Measurements from ENCODE around the gene URGCP. TPM values are rescaled to one million over a fixed set of nuclear protein-coding genes. Genes with fewer than 3 reads are reported as not detected.

The URGCP gene
- total and polyA plus RNA-seq, 2 experiments from 2014 or later: 7.2 to 13.2 TPM

DNA sequence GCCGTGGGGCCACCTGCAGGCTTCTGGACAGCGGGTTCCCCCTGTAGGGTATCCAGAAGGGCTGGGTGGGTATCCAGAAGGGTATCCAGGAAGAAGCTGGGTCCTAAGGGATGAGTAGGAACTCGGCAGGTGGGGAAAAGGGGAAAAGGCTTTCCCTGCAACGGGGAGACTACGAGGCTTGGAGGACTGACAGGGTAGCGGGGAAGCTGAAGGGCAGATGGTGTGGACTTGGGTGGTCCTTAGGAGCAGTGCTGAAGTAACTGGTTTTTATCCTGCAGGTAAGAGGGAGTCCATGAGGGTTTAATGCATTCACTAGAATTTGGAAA is 20.4 kb upstream of the URGCP start (continued):
- no peak for TF ChIP-seq NANOG (IDR thresholded peaks at IDR 0.05; ENCODE audit: borderline replicate concordance)
- TF ChIP-seq, protein P1, sequence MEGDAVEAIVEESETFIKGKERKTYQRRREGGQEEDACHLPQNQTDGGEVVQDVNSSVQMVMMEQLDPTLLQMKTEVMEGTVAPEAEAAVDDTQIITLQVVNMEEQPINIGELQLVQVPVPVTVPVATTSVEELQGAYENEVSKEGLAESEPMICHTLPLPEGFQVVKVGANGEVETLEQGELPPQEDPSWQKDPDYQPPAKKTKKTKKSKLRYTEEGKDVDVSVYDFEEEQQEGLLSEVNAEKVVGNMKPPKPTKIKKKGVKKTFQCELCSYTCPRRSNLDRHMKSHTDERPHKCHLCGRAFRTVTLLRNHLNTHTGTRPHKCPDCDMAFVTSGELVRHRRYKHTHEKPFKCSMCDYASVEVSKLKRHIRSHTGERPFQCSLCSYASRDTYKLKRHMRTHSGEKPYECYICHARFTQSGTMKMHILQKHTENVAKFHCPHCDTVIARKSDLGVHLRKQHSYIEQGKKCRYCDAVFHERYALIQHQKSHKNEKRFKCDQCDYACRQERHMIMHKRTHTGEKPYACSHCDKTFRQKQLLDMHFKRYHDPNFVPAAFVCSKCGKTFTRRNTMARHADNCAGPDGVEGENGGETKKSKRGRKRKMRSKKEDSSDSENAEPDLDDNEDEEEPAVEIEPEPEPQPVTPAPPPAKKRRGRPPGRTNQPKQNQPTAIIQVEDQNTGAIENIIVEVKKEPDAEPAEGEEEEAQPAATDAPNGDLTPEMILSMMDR (conservative IDR thresholded peaks at IDR 0.05; ENCODE audit: low read depth in 2 of 2): no peak

DNA sequence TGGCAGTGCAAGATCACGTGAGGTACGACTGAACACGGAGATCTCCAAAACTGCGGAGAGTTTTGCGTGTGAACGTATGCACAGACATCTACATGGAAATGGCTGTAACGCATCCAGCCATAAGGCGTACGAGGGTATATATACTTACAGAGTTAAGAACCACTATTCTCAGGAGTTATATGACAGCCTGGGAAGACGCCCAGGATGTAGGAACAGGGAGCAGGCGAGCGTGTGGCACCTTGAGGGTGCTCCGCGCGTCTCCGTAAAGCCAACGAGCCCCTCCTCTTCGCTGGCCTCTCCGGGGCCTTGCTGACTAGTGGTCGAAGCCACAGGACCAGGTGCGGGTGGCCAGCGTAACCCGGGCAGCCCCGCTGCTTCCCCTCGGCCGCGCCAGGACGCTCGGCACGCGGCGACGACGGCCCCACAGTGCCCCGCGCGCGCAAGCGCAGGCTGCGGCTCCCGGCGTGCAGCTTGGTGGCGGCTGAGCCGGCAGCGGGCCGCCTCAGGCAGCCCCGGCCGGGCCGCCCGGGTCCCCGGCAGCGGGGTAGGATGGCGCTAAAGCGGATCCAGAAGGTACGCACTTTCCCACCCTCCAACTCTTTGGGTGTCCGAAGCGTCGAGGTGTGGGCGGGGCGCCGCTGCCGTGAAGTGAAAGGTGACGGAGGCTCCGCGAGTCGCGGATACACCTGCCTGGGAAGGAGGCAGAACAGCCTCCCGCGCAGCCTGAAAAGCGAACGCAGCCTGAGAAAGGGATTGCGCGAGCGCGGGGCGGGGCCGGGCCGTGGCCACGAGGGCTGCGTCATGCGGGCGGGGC is 19.8 kb upstream of the URGCP start, which contains the start of gene UBE2D4:
TSS of gene UBE2D4 (plus strand) at position 453 of the 814 bp plus-strand sequence. CDS start at position 550, 97 bp downstream.
- H3K9me2 ChIP-seq (ENCODE audit: insufficient read depth): no peaks in the 10 kb centered on the region; the same call in 1 of the 2 replicates
- peak; percentile 82 for DNase-seq (ENCODE audit: low spot score)
- peak within 1 kb of the TSS; percentile 84 for H3K4me2 ChIP-seq
- H3F3A ChIP-seq (replicated peaks; ENCODE audit: low read depth): no peaks in the 10 kb centered on the region; the same call in 1 of the 2 replicates
- Mint-ChIP-seq H3K27ac (no peak within 1 kb of the TSS), H3K36me3 (ENCODE audit: low read depth) (no peaks in the 10 kb centered on the region; the same call in 2 of the 3 replicates), H3K4me3 (peak within 1 kb of the TSS; percentile 75), H3K27me3 (ENCODE audit: insufficient read depth, low read depth, poor library complexity) (peaks cover 16% of the 10 kb centered on the region), H3K4me1 (peaks cover 3% of the 10 kb centered on the region; the same call in 2 of the 3 replicates), H3K9me3 (no peaks in the 10 kb centered on the region; the same call in 2 of the 3 replicates)
- TF ChIP-seq, protein P1 (conservative IDR thresholded peaks at IDR 0.05; ENCODE audit: low read depth in 2 of 2): no peak
- TF ChIP-seq ZNF331 (CRISPR knock-in tag; IDR thresholded peaks at IDR 0.05; ENCODE audit: low read depth): no peak
- TF ChIP-seq, protein P2, sequence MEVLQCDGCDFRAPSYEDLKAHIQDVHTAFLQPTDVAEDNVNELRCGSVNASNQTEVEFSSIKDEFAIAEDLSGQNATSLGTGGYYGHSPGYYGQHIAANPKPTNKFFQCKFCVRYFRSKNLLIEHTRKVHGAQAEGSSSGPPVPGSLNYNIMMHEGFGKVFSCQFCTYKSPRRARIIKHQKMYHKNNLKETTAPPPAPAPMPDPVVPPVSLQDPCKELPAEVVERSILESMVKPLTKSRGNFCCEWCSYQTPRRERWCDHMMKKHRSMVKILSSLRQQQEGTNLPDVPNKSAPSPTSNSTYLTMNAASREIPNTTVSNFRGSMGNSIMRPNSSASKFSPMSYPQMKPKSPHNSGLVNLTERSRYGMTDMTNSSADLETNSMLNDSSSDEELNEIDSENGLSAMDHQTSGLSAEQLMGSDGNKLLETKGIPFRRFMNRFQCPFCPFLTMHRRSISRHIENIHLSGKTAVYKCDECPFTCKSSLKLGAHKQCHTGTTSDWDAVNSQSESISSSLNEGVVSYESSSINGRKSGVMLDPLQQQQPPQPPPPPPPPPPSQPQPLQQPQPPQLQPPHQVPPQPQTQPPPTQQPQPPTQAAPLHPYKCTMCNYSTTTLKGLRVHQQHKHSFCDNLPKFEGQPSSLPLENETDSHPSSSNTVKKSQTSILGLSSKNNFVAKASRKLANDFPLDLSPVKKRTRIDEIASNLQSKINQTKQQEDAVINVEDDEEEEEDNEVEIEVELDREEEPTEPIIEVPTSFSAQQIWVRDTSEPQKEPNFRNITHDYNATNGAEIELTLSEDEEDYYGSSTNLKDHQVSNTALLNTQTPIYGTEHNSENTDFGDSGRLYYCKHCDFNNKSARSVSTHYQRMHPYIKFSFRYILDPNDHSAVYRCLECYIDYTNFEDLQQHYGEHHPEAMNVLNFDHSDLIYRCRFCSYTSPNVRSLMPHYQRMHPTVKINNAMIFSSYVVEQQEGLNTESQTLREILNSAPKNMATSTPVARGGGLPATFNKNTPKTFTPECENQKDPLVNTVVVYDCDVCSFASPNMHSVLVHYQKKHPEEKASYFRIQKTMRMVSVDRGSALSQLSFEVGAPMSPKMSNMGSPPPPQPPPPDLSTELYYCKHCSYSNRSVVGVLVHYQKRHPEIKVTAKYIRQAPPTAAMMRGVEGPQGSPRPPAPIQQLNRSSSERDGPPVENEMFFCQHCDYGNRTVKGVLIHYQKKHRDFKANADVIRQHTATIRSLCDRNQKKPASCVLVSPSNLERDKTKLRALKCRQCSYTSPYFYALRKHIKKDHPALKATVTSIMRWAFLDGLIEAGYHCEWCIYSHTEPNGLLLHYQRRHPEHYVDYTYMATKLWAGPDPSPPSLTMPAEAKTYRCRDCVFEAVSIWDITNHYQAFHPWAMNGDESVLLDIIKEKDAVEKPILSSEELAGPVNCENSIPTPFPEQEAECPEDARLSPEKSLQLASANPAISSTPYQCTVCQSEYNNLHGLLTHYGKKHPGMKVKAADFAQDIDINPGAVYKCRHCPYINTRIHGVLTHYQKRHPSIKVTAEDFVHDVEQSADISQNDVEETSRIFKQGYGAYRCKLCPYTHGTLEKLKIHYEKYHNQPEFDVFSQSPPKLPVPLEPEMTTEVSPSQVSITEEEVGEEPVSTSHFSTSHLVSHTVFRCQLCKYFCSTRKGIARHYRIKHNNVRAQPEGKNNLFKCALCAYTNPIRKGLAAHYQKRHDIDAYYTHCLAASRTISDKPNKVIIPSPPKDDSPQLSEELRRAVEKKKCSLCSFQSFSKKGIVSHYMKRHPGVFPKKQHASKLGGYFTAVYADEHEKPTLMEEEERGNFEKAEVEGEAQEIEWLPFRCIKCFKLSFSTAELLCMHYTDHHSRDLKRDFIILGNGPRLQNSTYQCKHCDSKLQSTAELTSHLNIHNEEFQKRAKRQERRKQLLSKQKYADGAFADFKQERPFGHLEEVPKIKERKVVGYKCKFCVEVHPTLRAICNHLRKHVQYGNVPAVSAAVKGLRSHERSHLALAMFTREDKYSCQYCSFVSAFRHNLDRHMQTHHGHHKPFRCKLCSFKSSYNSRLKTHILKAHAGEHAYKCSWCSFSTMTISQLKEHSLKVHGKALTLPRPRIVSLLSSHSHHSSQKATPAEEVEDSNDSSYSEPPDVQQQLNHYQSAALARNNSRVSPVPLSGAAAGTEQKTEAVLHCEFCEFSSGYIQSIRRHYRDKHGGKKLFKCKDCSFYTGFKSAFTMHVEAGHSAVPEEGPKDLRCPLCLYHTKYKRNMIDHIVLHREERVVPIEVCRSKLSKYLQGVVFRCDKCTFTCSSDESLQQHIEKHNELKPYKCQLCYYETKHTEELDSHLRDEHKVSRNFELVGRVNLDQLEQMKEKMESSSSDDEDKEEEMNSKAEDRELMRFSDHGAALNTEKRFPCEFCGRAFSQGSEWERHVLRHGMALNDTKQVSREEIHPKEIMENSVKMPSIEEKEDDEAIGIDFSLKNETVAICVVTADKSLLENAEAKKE (CRISPR knock-in tag; IDR thresholded peaks at IDR 0.05): no peak
- TF ChIP-seq EZH2 (IDR thresholded peaks at IDR 0.05; ENCODE audit: low read depth, unreplicated experiment): no peak
- TF ChIP-seq, protein P3, sequence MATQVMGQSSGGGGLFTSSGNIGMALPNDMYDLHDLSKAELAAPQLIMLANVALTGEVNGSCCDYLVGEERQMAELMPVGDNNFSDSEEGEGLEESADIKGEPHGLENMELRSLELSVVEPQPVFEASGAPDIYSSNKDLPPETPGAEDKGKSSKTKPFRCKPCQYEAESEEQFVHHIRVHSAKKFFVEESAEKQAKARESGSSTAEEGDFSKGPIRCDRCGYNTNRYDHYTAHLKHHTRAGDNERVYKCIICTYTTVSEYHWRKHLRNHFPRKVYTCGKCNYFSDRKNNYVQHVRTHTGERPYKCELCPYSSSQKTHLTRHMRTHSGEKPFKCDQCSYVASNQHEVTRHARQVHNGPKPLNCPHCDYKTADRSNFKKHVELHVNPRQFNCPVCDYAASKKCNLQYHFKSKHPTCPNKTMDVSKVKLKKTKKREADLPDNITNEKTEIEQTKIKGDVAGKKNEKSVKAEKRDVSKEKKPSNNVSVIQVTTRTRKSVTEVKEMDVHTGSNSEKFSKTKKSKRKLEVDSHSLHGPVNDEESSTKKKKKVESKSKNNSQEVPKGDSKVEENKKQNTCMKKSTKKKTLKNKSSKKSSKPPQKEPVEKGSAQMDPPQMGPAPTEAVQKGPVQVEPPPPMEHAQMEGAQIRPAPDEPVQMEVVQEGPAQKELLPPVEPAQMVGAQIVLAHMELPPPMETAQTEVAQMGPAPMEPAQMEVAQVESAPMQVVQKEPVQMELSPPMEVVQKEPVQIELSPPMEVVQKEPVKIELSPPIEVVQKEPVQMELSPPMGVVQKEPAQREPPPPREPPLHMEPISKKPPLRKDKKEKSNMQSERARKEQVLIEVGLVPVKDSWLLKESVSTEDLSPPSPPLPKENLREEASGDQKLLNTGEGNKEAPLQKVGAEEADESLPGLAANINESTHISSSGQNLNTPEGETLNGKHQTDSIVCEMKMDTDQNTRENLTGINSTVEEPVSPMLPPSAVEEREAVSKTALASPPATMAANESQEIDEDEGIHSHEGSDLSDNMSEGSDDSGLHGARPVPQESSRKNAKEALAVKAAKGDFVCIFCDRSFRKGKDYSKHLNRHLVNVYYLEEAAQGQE (IDR thresholded peaks at IDR 0.05; ENCODE audit: unreplicated experiment): no peak
- peak; percentile 86 for TF ChIP-seq POLR2AphosphoS5 (IDR thresholded peaks at IDR 0.05; ENCODE audit: low read depth)
- peak within 1 kb of the TSS; percentile 62 for H3K4me3 ChIP-seq
- no peak within 1 kb of the TSS for H3K27ac ChIP-seq (ENCODE audit: low read depth)
- no peaks in the 10 kb centered on the region for H3K4me1 ChIP-seq (ENCODE audit: insufficient read depth)
- ATAC-seq: peak; percentile 95
- H2AFZ ChIP-seq: peak within 1 kb of the TSS; percentile 99
- H3K36me3 ChIP-seq (ENCODE audit: insufficient read depth): no peaks in the 10 kb centered on the region
- H3K27me3 ChIP-seq (ENCODE audit: insufficient read depth): peaks cover 30% of the 10 kb centered on the region
- no peaks in the 10 kb centered on the region; the same call in 1 of the 2 replicates for H4K20me1 ChIP-seq (replicated peaks; ENCODE audit: insufficient read depth)
- H3K79me2 ChIP-seq (replicated peaks; ENCODE audit: insufficient read depth): no peaks in the 10 kb centered on the region

Measured in GM23338 (cell line).